HL-60 (cell line): ENCODE measurements around the gene CDC42BPG.
A peak's percentile ranks its signal among the peaks of the same experiment; 100 is the strongest.

Experiments
- DNase-seq, 2 experiments: peaks; one replicate each; pipeline ENCODE4 v3.0.0-alpha.2; 2010 to 2020; ENCODE audit warnings: low read depth in 1 of 2, low spot score in 1 of 2
- H3K27ac ChIP-seq: fragments of 250-450 bp; sonication (Bioruptor Pico); replicated peaks from 2 replicates; pipeline ENCODE4 v1.5.1; 2020; ENCODE audit warnings: mild to moderate bottlenecking, moderate library complexity
- H3K27me3 ChIP-seq: fragments of 250-450 bp; sonication (Bioruptor Pico); 2 replicates; pipeline ENCODE4 v1.5.1; 2021; ENCODE audit warnings: mild to moderate bottlenecking, moderate library complexity; ENCODE audit not compliant: insufficient read depth, poor library complexity, severe bottlenecking
- H3K4me3 ChIP-seq: replicated peaks from 2 replicates; pipeline ENCODE4 v1.5.1; 2011; ENCODE audit warnings: mild to moderate bottlenecking, control low read depth, low read length; ENCODE audit not compliant: insufficient read depth
- CTCF ChIP-seq: IDR thresholded peaks from one replicate; pipeline ENCODE4 v1.5.1; 2011; ENCODE audit warnings: low read length, control low read depth, inconsistent platforms; ENCODE audit not compliant: insufficient read depth
- GABPA ChIP-seq: IDR thresholded peaks from 2 replicates; pipeline ENCODE4 v1.6.1; 2012; ENCODE audit warnings: low read depth
- POLR2AphosphoS5 ChIP-seq: IDR thresholded peaks from 2 replicates; pipeline ENCODE4 v1.6.1; 2012; ENCODE audit warnings: low read depth
- REST ChIP-seq: IDR thresholded peaks from 2 replicates; pipeline ENCODE4 v1.6.1; 2012; ENCODE audit warnings: low read depth; ENCODE audit not compliant: insufficient replicate concordance
- SPI1 ChIP-seq: IDR thresholded peaks from 2 replicates; pipeline ENCODE4 v1.6.1; 2012; ENCODE audit warnings: low read depth, mild to moderate bottlenecking, borderline replicate concordance

Gene CDC42BPG

GRCh38 chr11:64843686-64844329 is 645 bp downstream of the CDC42BPG start:
- no peak overlapping the region for H3K27ac ChIP-seq
- no peak for TF ChIP-seq CTCF
- TF ChIP-seq SPI1 = no peak
- TF ChIP-seq GABPA = no peak
- TF ChIP-seq POLR2AphosphoS5 = no peak
- H3K4me3 ChIP-seq = 0 out of 2 replicates have a peak overlapping the region, but pooled peaks have one; percentile 48
- DNase-seq = no peak
- no peaks in the 10 kb centered on the region for H3K27me3 ChIP-seq

DNA sequence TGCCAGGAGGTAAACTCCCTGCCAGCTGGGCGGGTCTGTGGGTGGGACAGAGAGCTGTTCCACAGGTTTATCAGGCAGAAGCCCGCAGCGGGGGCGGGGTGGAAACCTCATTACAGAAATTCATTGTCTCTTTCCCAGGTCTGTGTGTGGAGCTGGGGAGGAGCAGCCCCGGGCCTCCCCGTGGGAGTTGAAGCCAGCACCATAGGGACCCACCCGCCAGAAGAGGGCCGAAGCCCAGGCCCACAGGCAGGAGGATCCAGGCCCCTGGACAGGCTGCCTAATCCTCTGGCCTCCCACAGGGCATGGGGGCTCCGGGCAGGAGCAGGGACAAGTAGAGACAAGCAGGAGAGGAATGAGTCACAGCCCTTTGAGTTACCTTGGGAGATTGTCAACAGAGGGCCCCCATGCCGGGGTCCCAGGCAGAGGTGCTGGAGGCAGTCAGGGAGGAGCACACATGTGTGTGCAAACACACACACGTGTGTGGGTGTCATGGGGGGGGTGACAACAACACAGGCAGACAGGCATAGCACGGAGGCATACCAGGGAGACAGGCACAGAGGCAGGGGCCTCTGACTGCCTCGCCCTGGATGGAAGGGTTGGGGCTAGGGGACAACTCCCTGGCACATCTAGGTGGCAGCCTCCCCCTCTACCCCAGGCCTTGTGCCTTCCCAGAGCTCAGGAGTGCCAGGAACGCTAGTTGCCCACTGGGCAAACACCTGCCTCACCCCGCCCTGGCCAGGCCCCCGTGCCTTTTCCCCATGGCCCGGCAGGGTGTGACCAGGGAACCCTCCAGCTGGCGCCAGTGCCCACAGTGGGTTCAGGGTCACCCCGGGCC is 1.4 kb downstream of the CDC42BPG start:
- Histone ChIP-seq H3K4me3 (no peak overlapping the region), H3K27me3 (no peaks in the 10 kb centered on the region), H3K27ac (no peak overlapping the region)
- TF ChIP-seq GABPA (no peak), POLR2AphosphoS5 (no peak), SPI1 (no peak), REST (no peak), CTCF (no peak)
- DNase-seq = no peak

DNA sequence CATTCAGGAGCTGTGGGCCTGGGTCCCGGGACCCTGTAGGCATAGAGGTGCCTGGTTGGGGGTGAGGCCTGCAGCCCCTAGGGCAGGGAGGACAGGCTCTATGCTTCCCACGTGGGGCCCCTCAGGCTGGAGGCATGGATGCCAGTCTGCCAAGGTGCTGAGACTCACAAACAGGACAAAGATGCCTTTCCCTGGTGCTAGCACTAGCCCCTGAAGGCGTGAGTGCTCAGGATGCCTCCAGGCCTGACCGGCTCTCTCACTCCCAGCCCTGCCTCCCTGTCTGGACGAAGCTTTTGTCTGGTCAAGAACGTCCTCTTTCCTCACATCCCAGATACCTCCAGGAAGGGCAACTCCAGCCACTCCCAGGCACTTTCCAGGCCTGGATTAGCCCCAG is 2.1 kb downstream of the CDC42BPG start:
- no peak overlapping the region for H3K27ac ChIP-seq
- TF ChIP-seq CTCF = no peak
- TF ChIP-seq GABPA = no peak
- TF ChIP-seq REST = no peak
- no peak for TF ChIP-seq SPI1
- no peak overlapping the region for H3K4me3 ChIP-seq
- no peaks in the 10 kb centered on the region for H3K27me3 ChIP-seq
- no peak for DNase-seq
